Suppressor macrophage treated with lipopolysaccharide for 4 hours (primary cell): ENCODE data around the gene DNAH5.

Source experiments
- DNase-seq: peaks from one replicate; pipeline ENCODE4 v3.0.0-alpha.2; 2020

Gene DNAH5

DNA sequence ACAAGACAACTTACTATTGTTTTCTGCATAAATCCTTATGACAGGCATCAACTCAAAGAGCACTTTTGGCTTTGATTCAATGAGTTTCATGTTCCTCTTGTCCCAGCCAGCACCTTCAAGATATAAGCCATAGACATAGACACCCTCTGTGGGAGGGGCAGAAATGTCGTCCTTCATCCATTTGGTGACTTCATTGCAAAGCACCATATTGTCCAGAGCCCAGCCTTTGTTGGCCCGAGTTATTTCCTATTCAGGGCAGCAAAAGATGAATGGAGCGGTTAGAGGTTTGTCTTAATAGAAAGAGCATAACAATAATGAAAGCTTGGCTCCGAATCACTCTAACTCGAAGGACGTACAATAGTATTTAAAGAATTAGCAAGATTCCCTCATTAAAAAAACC is 243.9 kb downstream of the DNAH5 start:
- DNase-seq, result no peak

- DNase-seq, result no peak
Observed at GRCh38 chr5:13698885-13699284, 245.6 kb downstream of the DNAH5 start.

GRCh38 chr5:13695076-13695712 is 249.3 kb downstream of the DNAH5 start:
- no peak for DNase-seq

GRCh38 chr5:13692172-13692571 is 252.3 kb downstream of the DNAH5 start:
- no peak for DNase-seq

GRCh38 chr5:13676531-13676930 is 268.0 kb downstream of the DNAH5 start:
- no peak for DNase-seq

GRCh38 chr5:13674391-13674790 is 270.1 kb downstream of the DNAH5 start:
- no peak for DNase-seq

- no peak for DNase-seq
Observed at GRCh38 chr5:13673511-13673910, 271.0 kb downstream of the DNAH5 start.

- peak; percentile 5 for DNase-seq
Observed at GRCh38 chr5:13664377-13664776, 280.1 kb downstream of the DNAH5 start.

DNA sequence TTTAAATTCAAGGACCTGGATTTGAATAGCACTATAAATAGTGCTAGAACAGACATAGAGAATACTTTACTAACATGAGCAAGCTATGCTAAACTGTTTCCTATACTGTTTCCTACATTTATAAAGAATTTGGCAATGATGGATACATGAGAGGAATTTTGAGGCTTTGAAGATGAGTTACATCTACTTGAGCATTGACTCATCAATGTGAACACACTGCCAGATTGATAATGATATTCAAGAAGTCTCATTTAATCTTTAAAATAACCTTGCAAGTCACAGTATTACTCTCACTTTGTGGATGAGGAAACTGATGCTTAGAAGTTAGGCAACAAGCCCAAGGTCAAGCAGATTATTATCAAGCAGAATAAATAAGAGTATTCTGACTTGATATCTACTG is 281.9 kb downstream of the DNAH5 start:
- DNase-seq, result no peak

DNA sequence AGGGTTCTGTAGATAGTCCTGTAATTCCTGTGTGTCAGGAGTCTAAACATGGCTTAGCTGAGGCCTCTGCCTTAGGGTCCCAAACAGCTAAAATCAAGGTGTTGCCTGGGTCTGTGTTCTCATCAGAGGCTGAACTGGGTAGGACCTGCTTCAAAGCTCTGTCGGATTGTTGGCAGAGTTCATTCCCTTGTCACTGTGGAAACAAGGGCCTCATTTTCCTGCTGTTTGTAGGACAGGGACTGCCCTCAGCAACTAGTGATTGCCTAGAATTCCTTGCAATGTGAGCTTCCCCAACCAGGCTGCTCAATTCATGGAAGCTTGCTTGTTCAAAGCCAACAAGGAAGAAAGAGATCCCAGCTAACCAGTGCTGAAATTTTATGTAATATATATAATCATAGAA is 283.2 kb downstream of the DNAH5 start:
- DNase-seq, result no peak

DNA sequence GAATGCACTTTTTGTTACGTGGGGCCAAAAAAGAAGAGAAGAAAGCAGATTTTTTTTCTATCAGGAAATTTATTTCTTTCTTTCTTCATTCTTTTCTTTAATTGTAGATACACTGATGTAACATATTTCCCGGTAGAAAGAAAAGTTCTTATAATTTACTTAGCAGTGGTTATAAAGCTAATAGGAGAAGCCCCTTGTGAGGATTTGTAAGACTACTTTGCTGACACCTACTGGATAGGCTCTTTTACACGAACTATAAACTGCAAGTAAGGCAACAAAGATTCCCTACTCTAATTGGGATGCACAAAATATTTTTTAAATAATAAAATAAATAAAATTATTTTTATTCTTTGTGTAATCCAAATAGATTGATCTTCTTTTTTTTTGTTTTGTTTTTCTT is 284.4 kb downstream of the DNAH5 start:
- no peak for DNase-seq

- DNase-seq, result no peak
Observed at GRCh38 chr5:13659391-13659790, 285.1 kb downstream of the DNAH5 start.

DNA sequence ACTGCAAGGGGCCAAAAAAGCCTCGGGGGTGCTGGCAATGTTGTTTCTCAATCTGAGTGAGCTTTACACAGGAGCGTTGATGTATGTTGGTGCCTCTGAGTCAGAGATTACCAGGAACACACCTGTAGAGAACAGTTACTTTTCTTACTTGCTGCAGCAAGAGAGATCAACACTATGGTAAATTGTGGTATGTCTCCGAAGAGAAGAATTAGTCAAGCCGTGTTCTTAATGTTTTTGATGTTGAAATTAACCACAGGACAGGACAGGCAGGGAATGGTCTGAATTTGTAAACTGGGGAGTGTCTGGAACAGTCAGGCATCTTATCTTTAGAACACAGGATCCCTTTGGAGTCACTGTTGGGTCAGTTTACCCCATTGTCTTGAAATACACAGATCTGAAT is 285.7 kb downstream of the DNAH5 start:
- DNase-seq, result no peak

DNA sequence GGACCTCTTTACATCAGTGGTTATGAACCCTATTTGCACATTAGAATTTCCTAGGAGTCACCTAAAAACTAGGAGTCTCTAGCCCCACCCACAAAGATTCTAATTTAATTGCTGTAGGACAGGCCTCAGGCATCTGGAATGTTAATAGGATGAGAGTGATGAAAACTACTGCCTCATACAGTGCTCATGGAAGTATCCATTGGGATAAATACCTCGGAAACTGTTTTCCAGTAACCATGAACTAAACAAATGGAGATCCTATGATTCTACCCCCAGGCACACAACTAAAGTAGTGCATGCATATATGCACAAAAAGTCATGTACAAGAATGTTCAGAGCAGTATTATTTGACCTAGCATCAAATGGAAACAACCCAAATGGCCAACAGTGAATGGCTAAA is 286.3 kb downstream of the DNAH5 start:
- DNase-seq, result no peak

DNA sequence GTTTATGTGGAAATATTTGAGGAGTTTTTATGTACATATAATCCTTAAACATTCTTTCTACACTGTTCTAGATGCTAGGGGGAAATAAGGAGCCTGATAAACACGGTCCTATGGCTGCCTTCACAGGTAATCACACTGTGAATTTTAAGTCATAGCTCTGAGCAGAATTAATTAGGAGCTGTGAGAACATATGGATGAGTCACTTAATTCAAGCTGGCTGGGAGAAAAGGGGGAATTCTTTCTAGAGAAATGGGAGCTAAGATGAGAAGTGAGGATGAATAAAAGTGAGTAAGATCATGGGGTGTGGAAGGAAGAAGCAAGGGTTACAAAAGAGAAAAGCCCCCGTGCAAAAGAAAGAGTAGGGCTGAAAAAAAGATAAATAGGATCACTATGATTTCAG is 290.8 kb downstream of the DNAH5 start:
- no peak for DNase-seq

GRCh38 chr5:13649656-13650055 is 294.8 kb downstream of the DNAH5 start:
- DNase-seq, result no peak

DNA sequence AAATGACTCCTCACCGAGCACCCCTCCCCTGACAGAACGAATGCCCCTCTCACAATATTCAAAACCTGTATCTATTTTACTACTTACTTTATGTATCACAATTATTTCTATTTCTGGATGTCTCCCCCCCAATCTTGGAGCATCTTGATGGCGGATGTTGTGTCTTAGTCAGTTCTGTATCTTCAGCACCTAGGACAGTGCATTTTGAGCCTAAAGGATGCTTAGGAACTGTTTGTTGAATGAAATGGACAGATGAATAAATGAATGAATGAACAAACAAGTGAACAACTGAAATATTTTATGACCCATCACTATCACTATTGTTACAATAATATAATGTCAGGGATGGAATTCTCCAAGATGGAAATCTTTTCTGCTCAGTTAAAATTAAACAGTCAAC is 295.7 kb downstream of the DNAH5 start:
- no peak for DNase-seq

- DNase-seq, result no peak
Observed at GRCh38 chr5:13643734-13644133, 300.8 kb downstream of the DNAH5 start.

DNA sequence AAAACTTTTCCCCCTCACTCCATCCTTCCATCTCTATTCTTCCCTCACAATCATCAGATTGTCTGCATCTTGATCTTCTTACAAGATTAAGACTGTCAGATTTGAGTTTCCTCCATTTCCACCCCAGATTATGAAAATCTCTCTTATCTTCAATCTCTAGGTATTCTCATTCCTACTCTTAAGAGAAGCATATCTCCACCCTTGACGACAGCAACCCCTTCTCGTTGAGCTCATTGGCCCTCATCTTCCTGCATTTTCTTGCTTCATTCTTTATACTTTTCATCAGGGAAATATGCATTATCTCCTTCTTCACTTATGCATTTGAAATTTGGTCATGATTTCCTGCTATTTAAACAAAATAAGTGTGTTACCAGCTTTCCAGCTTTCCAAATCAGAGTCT is 301.3 kb downstream of the DNAH5 start:
- DNase-seq, result no peak
